ENCODE results near the gene GIMAP6. TPM values are rescaled to one million over a fixed set of nuclear protein-coding genes. Genes with fewer than 3 reads are reported as not detected.

The GIMAP6 gene
- total RNA-seq, 1 experiment from 2014 or later = not detected

DNA sequence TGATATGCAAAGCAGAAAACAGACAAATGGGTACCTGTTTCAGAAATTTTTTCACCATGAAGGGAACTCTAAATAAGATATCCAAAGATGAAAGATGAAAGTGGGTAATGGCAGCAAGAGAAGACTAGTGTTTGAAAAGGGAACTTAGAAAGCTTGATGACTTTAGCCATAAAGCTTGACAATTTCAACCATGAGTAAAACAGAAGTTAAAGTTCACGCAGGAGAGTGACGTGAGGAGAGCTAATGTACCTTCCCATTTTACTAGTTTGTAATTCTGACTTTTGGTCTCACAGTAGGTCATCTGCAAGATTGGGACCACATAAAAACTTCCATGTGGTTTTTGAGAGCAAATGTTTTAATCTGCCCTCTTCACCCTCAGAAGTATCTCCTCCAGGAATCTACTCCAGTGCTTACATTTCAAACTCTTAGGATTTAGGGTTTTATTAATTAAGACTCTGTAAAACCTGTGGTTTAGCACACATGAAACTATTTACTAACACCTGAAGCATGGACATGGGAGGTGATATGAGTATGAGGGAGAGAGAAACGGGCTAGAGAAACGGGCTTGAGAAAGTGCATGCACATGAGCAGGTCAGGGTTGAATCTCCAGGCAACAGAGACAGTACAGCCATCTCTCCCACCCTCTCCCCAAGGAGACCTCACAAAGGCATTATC is 28.9 kb upstream of the GIMAP6 start:
- no peak for DNase-seq
- Histone ChIP-seq H3K27me3 (no peaks in the 10 kb centered on the region), H3K27ac (no peak overlapping the region), H3K9me3 (replicated peaks) (no peaks in the 10 kb centered on the region), H3K36me3 (no peaks in the 10 kb centered on the region), H3K4me1 (no peaks in the 10 kb centered on the region), H3K4me3 (no peak overlapping the region)

DNA sequence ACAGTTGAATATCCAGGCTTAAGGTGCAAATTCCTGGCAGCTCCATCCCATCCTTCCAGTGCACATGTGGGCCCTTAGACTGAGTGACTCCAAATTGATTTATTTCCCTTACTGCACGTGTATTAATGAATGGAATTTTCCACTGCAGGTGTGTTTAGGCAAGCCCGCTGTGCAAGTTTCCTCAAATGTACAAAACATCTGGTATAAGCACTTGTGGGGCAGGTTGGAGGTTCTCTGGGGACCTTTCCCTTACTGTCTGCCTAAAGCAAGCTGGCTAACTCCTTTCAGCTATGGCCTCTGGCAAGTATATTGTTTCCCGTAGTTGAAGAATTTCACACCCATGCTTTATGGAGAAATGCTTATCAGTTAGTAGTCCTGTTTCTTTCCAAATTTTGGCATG is 25.3 kb upstream of the GIMAP6 start:
- Histone ChIP-seq H3K36me3 (no peaks in the 10 kb centered on the region), H3K4me3 (no peak overlapping the region), H3K27ac (no peak overlapping the region), H3K9me3 (replicated peaks) (no peaks in the 10 kb centered on the region), H3K27me3 (no peaks in the 10 kb centered on the region), H3K4me1 (no peaks in the 10 kb centered on the region)
- DNase-seq = no peak

DNA sequence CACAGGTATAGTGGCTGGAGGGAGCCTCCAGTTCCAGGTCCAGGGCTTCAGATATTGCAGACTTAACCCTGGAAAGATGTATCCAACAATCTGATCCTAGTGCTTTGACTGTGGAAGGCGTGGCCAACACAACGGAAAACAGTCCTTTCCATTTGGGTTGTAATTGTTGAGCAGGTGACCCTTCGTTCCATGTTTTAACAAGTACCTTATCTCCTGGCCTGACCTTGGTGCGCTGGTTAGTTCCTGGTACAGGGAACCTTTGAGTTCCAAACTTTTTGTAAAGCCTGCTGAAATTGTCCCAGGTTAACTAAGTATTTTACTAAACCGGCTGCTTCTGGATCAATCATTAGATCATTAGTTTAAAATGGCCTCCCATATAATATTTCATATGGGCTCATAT is 23.9 kb upstream of the GIMAP6 start:
- Histone ChIP-seq H3K27me3 (no peaks in the 10 kb centered on the region), H3K36me3 (no peaks in the 10 kb centered on the region), H3K27ac (no peak overlapping the region), H3K4me3 (no peak overlapping the region), H3K4me1 (no peaks in the 10 kb centered on the region), H3K9me3 (replicated peaks) (no peaks in the 10 kb centered on the region)
- no peak for DNase-seq

GRCh38 chr7:150654692-150655091 is 22.5 kb upstream of the GIMAP6 start:
- no peaks in the 10 kb centered on the region for H3K27me3 ChIP-seq
- H3K9me3 ChIP-seq (replicated peaks) = no peaks in the 10 kb centered on the region
- H3K36me3 ChIP-seq = no peaks in the 10 kb centered on the region
- no peak for DNase-seq
- H3K4me3 ChIP-seq = no peak overlapping the region
- no peaks in the 10 kb centered on the region for H3K4me1 ChIP-seq
- no peak overlapping the region for H3K27ac ChIP-seq

DNA sequence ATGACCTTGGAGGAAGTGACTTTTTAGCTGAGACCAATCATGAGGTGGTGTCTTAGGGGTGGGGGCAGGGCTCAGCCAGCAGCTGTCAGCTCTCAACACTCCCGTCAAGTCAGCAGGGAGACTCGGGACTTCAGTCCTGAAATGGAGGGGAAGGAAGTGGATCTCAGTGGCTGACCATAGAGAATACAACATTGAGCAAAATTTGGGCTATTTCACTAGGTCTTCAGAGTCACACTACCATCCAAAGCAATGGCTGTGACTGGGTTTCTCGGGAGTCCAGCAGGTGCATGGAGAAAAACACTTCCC is 16.8 kb upstream of the GIMAP6 start:
- H3K9me3 ChIP-seq (replicated peaks) = no peaks in the 10 kb centered on the region
- H3K36me3 ChIP-seq = no peaks in the 10 kb centered on the region
- no peak overlapping the region for H3K27ac ChIP-seq
- no peak for DNase-seq
- no peaks in the 10 kb centered on the region for H3K27me3 ChIP-seq
- no peaks in the 10 kb centered on the region for H3K4me1 ChIP-seq
- no peak overlapping the region for H3K4me3 ChIP-seq

DNA sequence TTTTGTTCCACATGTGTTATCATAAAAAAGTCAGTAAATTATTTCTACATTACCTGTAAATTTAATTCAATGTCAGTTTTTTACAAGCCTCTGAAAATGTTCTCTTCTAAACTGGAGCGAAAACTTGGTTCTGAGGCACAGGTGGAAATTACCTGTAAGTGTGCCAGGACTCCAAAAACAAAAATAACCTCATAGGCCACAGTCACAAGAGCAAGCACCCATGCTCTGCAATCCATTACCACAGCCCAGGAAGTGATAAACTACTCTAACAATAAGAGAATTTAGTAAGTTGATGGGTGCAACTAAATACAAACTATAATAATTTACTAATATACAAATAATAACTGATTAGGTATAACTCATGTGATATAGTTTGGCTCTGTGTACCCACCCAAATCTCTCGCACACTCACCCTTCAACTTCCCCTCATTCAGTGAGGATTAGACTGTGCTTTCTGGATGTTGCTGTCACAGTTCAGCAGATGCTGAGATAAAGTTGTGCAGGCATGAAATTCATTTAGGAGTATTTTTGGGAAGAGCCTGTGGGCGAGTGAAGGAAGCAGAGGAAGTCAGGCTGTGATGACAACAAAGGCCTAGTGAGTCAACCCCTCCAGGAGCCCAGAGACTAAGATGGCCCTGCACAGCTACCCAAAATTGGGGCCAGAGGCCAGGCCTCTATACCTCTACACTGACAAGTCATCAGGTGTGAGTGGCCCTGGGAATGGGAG is 16.3 kb upstream of the GIMAP6 start:
- H3K4me3 ChIP-seq = no peak overlapping the region
- H3K27ac ChIP-seq = no peak overlapping the region
- H3K4me1 ChIP-seq = no peaks in the 10 kb centered on the region
- no peaks in the 10 kb centered on the region for H3K9me3 ChIP-seq (replicated peaks)
- no peaks in the 10 kb centered on the region for H3K36me3 ChIP-seq
- no peaks in the 10 kb centered on the region for H3K27me3 ChIP-seq
- no peak for DNase-seq

DNA sequence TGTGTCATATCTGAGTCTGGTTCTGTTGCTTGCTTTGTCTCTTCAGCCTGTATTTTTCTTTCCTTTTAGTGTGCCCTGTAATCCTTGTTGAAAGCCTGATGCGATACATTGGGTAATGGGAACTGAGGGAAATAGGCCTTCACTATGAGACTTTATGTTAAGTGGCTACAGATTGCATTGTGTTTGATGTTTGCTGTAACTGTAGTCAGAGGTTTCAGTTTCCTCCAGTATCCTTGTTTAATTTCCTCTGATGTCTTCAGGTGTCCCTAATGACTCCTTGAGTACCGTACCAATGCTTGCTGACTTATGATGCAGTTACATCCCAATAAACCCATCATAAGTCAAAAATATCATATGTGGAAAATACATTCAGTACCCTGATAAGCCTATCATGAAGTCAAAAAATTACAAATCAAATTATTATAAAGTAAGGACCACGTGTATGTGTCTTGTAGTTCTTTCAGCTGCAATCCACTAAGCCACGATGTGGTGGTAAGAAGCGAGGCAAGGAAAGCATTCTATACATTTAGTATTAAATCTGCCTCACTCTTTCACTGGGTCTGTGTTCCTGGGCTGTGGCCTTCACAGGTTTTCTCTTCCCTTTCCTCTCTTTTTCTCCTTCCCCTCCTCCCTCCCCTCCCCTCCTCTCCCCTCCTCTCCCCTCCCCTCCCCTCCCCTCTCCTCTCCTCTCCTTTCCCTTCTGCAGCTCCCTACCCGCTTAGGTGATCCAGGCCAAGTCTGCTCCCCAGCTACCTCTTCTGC is 13.3 kb upstream of the GIMAP6 start:
- H3K9me3 ChIP-seq (replicated peaks) = no peaks in the 10 kb centered on the region
- H3K27me3 ChIP-seq = no peaks in the 10 kb centered on the region
- no peak overlapping the region for H3K27ac ChIP-seq
- no peak overlapping the region for H3K4me3 ChIP-seq
- no peaks in the 10 kb centered on the region for H3K4me1 ChIP-seq
- no peaks in the 10 kb centered on the region for H3K36me3 ChIP-seq
- DNase-seq = no peak

DNA sequence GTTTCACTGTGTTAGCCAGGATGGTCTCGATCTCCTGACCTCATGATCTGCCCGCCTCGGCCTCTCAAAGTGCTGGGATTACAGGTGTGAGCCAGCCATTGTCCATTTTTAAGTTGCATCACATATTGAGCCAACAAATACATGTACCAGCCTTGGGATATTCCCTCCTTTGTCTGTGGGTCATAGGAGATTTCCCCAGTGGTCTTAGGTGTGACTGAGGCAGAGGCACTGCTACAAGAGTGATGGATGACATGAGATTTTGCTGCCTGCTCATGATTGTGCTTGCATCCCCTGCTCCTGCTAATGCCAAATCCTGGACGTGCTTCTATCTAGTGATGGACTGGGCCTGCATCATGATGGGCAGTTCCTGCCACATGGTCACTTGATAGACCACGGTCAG is 10.7 kb upstream of the GIMAP6 start:
- no peaks in the 10 kb centered on the region for H3K4me1 ChIP-seq
- H3K27me3 ChIP-seq = no peaks in the 10 kb centered on the region
- H3K27ac ChIP-seq = no peak overlapping the region
- H3K9me3 ChIP-seq (replicated peaks) = no peaks in the 10 kb centered on the region
- no peaks in the 10 kb centered on the region for H3K36me3 ChIP-seq
- H3K4me3 ChIP-seq = no peak overlapping the region
- DNase-seq = no peak

DNA sequence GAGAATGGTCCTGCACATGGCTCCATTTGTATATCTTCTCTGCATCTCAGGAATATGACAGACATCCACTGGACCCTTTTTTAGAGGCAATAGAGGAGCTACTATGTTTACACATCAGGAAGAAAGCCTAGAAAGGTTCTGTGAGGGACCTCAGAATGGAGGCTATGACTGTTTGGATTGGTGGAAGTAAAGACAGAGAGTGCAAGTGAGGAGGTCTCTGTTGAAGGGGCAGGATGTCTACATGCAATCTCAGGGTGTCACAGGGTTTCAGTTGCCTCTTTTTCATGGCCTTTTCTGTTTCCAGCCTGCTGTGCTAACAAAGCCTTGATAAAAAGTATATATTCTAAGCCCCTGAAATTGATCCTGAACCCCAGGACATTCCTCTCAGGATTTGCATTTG is 9.7 kb upstream of the GIMAP6 start:
- Histone ChIP-seq H3K4me1 (no peaks in the 10 kb centered on the region), H3K4me3 (no peak overlapping the region), H3K27me3 (no peaks in the 10 kb centered on the region), H3K9me3 (replicated peaks) (no peaks in the 10 kb centered on the region), H3K36me3 (no peaks in the 10 kb centered on the region), H3K27ac (no peak overlapping the region)
- no peak for DNase-seq

- Histone ChIP-seq H3K9me3 (replicated peaks) (no peaks in the 10 kb centered on the region), H3K4me1 (no peaks in the 10 kb centered on the region), H3K27me3 (no peaks in the 10 kb centered on the region), H3K36me3 (no peaks in the 10 kb centered on the region), H3K27ac (no peak overlapping the region), H3K4me3 (no peak overlapping the region)
- DNase-seq = no peak
Observed at GRCh38 chr7:150633926-150634325, 1.7 kb upstream of the GIMAP6 start.

GRCh38 chr7:150631084-150631826 is 930 bp downstream of the GIMAP6 start:
- DNase-seq = no peak
- no peak overlapping the region for H3K27ac ChIP-seq
- H3K4me1 ChIP-seq = no peaks in the 10 kb centered on the region
- 0 out of 2 replicates have a peak, but pooled peaks cover 4% of the 10 kb centered on the region for H3K27me3 ChIP-seq
- H3K36me3 ChIP-seq = no peaks in the 10 kb centered on the region
- no peak overlapping the region for H3K4me3 ChIP-seq
- H3K9me3 ChIP-seq (replicated peaks) = no peaks in the 10 kb centered on the region

- no peak for DNase-seq
- H3K27me3 ChIP-seq = peaks cover 17% of the 10 kb centered on the region
- no peak overlapping the region for H3K27ac ChIP-seq
- H3K4me3 ChIP-seq = no peak overlapping the region
- H3K9me3 ChIP-seq (replicated peaks) = no peaks in the 10 kb centered on the region
- no peaks in the 10 kb centered on the region for H3K36me3 ChIP-seq
- no peaks in the 10 kb centered on the region for H3K4me1 ChIP-seq
Observed at GRCh38 chr7:150629347-150629746, 2.8 kb downstream of the GIMAP6 start.

GRCh38 chr7:150627959-150628358 is 4.2 kb downstream of the GIMAP6 start:
- peaks cover 17% of the 10 kb centered on the region for H3K27me3 ChIP-seq
- no peaks in the 10 kb centered on the region for H3K4me1 ChIP-seq
- H3K9me3 ChIP-seq (replicated peaks) = no peaks in the 10 kb centered on the region
- no peak overlapping the region for H3K27ac ChIP-seq
- no peak for DNase-seq
- H3K36me3 ChIP-seq = no peaks in the 10 kb centered on the region
- no peak overlapping the region for H3K4me3 ChIP-seq

GRCh38 chr7:150626696-150627095 is 5.5 kb downstream of the GIMAP6 start:
- H3K4me1 ChIP-seq = no peaks in the 10 kb centered on the region
- H3K4me3 ChIP-seq = no peak overlapping the region
- no peak overlapping the region for H3K27ac ChIP-seq
- H3K9me3 ChIP-seq (replicated peaks) = no peaks in the 10 kb centered on the region
- DNase-seq = no peak
- peaks cover 17% of the 10 kb centered on the region for H3K27me3 ChIP-seq
- no peaks in the 10 kb centered on the region for H3K36me3 ChIP-seq

DNA sequence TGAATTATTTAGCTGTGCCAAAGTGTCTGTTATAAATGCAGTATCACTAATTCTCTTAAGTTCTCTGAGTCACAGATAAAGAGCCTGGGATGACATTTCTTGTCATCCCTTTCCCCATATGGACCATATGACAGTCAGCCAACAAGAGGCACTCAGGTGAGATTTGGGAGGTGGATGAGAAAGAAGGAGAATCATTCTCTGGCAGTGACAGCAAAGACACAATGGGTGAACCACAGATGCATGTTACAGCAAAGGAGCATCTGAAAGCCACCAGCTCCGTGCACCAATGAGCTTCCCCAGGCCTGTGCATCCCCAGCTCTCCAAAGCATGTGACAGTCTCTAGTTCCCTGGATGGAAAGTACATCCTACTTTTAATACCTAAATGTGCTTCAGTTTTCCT is 10.8 kb downstream of the GIMAP6 start:
- H3K4me1 ChIP-seq = no peaks in the 10 kb centered on the region
- H3K27ac ChIP-seq = no peak overlapping the region
- H3K36me3 ChIP-seq = no peaks in the 10 kb centered on the region
- no peak overlapping the region for H3K4me3 ChIP-seq
- no peaks in the 10 kb centered on the region for H3K9me3 ChIP-seq (replicated peaks)
- H3K27me3 ChIP-seq = peaks cover 12% of the 10 kb centered on the region
- DNase-seq = no peak

Measured in SJCRH30 (cell line).